GM20431 (cell line): Measurements from ENCODE around the gene COMMD4.
"Not testable (repeated sequence)": the region's sequence is repeated elsewhere in the genome, so short reads cannot be mapped to it uniquely, and the experiment has no call there.

Source experiments
- in situ Hi-C: fragments of 300-500 bp; cut with MseI, MboI; formaldehyde crosslinking; loops from one replicate; pipeline ENCODE4 v1.15.0; 2020; ENCODE audit warnings: low sequenced_read_pairs; ENCODE audit not compliant: unreplicated experiment

Gene COMMD4

GRCh38 chr15:75367006-75367405, 31.1 kb downstream of the COMMD4 start:
- in situ Hi-C loops, result loop anchor here (25.0 kb wide), 1 partner anchor 295 kb away; no protein-coding TSS in a partner anchor

GRCh38 chr15:75367406-75367912, 31.6 kb downstream of the COMMD4 start:
- in situ Hi-C loops, result loop anchor here (25.0 kb wide), 1 partner anchor 295 kb away; no protein-coding TSS in a partner anchor

- in situ Hi-C loops, result loop anchor here (25.0 kb wide), 1 partner anchor 294 kb away; no protein-coding TSS in a partner anchor
These were observed 32.2 kb downstream of the COMMD4 start, which contains the start of gene MAN2C1 for GRCh38 chr15:75367913-75368688. MAN2C1 (minus strand) TSS chr15:75368607; CDS start chr15:75368583, 24 bp downstream.

- in situ Hi-C loops, result loop anchor here (25.0 kb wide), 1 partner anchor 294 kb away; no protein-coding TSS in a partner anchor
These were observed 32.9 kb downstream of the COMMD4 start for GRCh38 chr15:75368689-75369239.

DNA sequence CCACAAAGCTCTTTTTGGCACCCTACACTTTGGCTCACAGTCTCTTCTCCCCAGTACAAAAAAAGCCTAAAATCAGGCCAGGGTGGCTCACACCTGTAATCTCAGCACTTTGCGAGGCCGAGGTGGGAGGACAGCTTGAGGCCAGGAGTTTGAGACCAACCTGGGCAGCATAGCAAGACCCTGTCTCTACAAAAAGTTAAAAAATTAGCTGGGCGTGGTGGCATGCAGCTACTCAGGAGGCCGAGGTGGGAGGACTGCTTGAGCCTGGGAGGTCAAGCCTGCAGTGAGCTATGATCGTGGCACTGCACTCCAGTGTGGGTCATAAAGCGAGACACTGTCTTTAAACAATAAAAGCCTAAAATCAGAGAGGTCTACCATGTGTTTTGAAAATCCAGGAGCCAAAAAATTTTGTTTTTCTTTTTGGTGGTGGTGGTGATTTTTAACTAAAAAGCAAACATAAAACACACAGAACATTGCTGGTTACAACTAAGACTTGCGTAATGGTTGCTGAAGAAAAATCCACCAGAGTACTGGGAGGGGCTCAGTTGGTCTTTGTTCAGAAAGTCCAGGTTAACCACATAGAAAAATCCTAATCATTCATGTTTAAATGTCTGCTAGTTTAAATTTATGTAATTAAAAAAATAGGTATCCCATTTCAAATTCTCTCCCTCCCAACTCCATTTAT, 34.2 kb downstream of the COMMD4 start:
- in situ Hi-C loops, result loop anchor here (25.0 kb wide), 1 partner anchor 292 kb away; no protein-coding TSS in a partner anchor

DNA sequence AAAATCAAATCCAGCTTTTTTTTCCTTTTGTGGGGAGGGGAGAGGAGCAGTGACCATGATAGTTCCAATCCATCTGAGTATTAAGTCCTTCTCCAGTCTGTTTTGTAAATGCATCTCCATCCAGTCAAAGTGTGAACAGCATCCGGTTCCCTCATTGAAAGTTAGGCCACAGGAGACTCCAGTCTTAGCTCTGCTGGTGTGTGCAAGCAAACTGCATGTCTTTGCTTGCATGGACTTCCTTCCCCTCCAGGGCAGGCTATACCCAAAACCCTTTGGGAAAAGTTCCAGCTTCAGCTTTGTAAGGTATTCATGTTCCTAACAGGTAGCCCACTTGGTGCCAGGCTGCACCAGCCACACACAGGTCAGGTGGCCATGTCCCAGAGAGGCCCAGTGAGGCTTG, 35.6 kb downstream of the COMMD4 start:
- in situ Hi-C loops, result loop anchor here (25.0 kb wide), 1 partner anchor 291 kb away; no protein-coding TSS in a partner anchor

- in situ Hi-C loops, result loop anchor here (25.0 kb wide), 1 partner anchor 290 kb away; no protein-coding TSS in a partner anchor
These were observed 36.2 kb downstream of the COMMD4 start for GRCh38 chr15:75371901-75372688.

DNA sequence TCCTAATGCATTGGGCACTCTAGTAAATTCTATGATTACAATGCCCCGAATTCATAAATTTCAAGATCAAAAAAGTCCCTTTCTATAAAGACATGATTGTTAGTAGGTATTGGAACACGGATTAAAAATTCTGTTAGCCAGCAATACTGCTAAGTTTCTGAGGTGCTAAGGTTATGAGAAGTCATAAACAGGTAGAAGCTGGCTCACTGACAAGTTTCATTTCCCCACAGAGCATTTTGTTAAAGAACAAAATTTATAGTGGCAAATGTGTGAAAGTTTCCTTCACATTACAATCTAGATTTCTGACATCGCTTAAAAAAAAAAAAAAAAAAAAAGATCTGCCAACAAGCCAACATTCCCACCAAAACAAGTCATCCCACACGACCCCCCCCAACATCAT, 44.9 kb downstream of the COMMD4 start:
- in situ Hi-C loops, result no loop called here

GRCh38 chr15:75383986-75384385, 48.1 kb downstream of the COMMD4 start:
- in situ Hi-C loops, result not testable (repeated sequence)
